ENCODE results near the gene VTI1B.

- TF ChIP-seq POLR2A (IDR thresholded peaks at IDR 0.05) (no peak), POLR2AphosphoS5 (IDR thresholded peaks at IDR 0.05) (no peak), CTCF (IDR thresholded peaks at IDR 0.05) (no peak), EP300 (IDR thresholded peaks at IDR 0.05) (no peak)
Measured at GRCh38 chr14:67650151-67650550, 24.3 kb downstream of the VTI1B start.
